NB4 (cell line): Measurements from ENCODE around the gene EIF5A.

ENCODE experiments used
- CTCF ChIP-seq: IDR thresholded peaks from one replicate; pipeline ENCODE4 v1.5.1; 2012; ENCODE audit warnings: low read depth, low read length
- MAX ChIP-seq: IDR thresholded peaks from 2 replicates; pipeline ENCODE4 v1.6.1; 2011; ENCODE audit warnings: low read depth, low read length
- MYC ChIP-seq: IDR thresholded peaks from 2 replicates; pipeline ENCODE4 v1.6.1; 2011; ENCODE audit warnings: low read depth, low read length
- POLR2A ChIP-seq: IDR thresholded peaks from 2 replicates; pipeline ENCODE4 v1.6.1; 2011; ENCODE audit warnings: mild to moderate bottlenecking; ENCODE audit not compliant: insufficient read length; ENCODE audit errors: extremely low read depth

- no peak for TF ChIP-seq CTCF
- no peak for TF ChIP-seq POLR2A
- no peak for TF ChIP-seq MAX
- TF ChIP-seq MYC = no peak
Measured at GRCh38 chr17:7321466-7321865, 14.0 kb downstream of the EIF5A start.
